Gastrocnemius medialis (tissue), 4 donors: Measurements from ENCODE around the gene AGXT2. TPM values are rescaled to one million over a fixed set of nuclear protein-coding genes. Genes with fewer than 3 reads are reported as not detected.

Experiments used
- ATAC-seq, 2 donors: fragments of 150-250 bp; one replicate each; pipeline ENCODE4 v1.9.1; 2016
- DNase-seq, 2 donors: peaks; one replicate each; pipeline ENCODE4 v3.0.0-alpha.2; 2019
- H3K27ac ChIP-seq, 4 donors: fragments of 200-600 bp; sonication (generic); 1 replicate in 1 of 4; 2 replicates in 3 of 4; pipeline ENCODE4 v1.5.1; 2016 to 2018; ENCODE audit warnings: mild to moderate bottlenecking in 2 of 4, moderate library complexity in 1 of 4
- H3K27me3 ChIP-seq, 3 donors: fragments of 200-600 bp; sonication (generic) in 2 of 3; 1 replicate in 1 of 3; 2 replicates in 2 of 3; pipeline versions ENCODE4 v1.5.1 to v1.6.0; 2016 to 2019; ENCODE audit warnings: mild to moderate bottlenecking in 1 of 3, moderate library complexity in 1 of 3
- H3K36me3 ChIP-seq, 2 donors: fragments of 200-600 bp; sonication (generic) in 1 of 2; one replicate each; pipeline ENCODE4 v1.5.1; 2017 to 2018
- H3K4me1 ChIP-seq, 2 donors: fragments of 200-600 bp; sonication (generic) in 1 of 2; one replicate each; pipeline ENCODE4 v1.5.1; 2016 to 2017; ENCODE audit warnings: mild to moderate bottlenecking in 2 of 2
- H3K4me3 ChIP-seq, 4 donors: fragments of 200-600 bp; sonication (generic) in 3 of 4; 1 replicate in 1 of 4; 2 replicates in 3 of 4; pipeline ENCODE4 v1.5.1; 2016 to 2019; ENCODE audit warnings: mild to moderate bottlenecking in 2 of 4
- H3K9me3 ChIP-seq, 3 donors: fragments of 200-600 bp; sonication (generic) in 2 of 3; 1 replicate in 1 of 3; 2 replicates in 2 of 3; pipeline ENCODE4 v1.5.1; 2016 to 2019
- CTCF ChIP-seq, 5 experiments: fragments of 450-650 bp in 3 of 5; fragments of 200-600 bp in 2 of 5; sonication (generic) in 2 of 5; IDR thresholded peaks in 4 of 5; conservative IDR thresholded peaks in 1 of 5; 1 replicate in 4 of 5; 2 replicates in 1 of 5; pipeline ENCODE4 v1.5.1; 2016 to 2019; ENCODE audit warnings: antibody characterized with exemption in 5 of 5, mild to moderate bottlenecking in 3 of 5, moderate library complexity in 3 of 5
- POLR2A ChIP-seq, 2 donors: fragments of 450-650 bp; IDR thresholded peaks; one replicate each; pipeline ENCODE4 v1.6.1; 2017; ENCODE audit warnings: antibody characterized with exemption in 2 of 2, mild to moderate bottlenecking in 2 of 2, moderate library complexity in 2 of 2
- in situ Hi-C, 4 donors: fragments of 200-750 bp; cut with MboI; loops; one replicate each; pipeline versions ENCODE4 v1.15.0 to v1.8.0; 2017; ENCODE audit warnings: low sequenced_read_pairs in 4 of 4
- intact Hi-C: fragments of 100-400 bp; cut with DNase I; formaldehyde crosslinking; loops from one replicate; pipeline ENCODE4 v1.15.1; 2023; ENCODE audit warnings: low total_unique reads
- total RNA-seq, 4 donors: library from RNA; depleted of rRNA; stranded (reverse); fragments of >200 nt; gene quantifications; one replicate each; pipeline versions ENCODE4 v1.1.0 to v1.2.3, GENCODE V29; 2016

AGXT2 gene
- total RNA-seq, 4 donors from 2014 or later = 0.20 TPM; not detected in 2

- Histone ChIP-seq H3K27ac (no peak overlapping the region), H3K27me3 (no peaks in the 10 kb centered on the region), H3K4me1 (no peaks in the 10 kb centered on the region), H3K4me3 (no peak overlapping the region), H3K36me3 (no peaks in the 10 kb centered on the region), H3K9me3 (no peaks in the 10 kb centered on the region)
- in situ Hi-C loops (no loop called here), intact Hi-C loops (no loop called here)
- DNase-seq = no peak
- peak; percentile 27 to 42 for ATAC-seq
- TF ChIP-seq CTCF (IDR thresholded peaks at IDR 0.05 in 4 of 5, conservative IDR thresholded peaks at IDR 0.05 in 1 of 5) = peak in 4 of 5 experiments; percentile 23 to 72 (median 65)
- TF ChIP-seq POLR2A (IDR thresholded peaks at IDR 0.05) = no peak
Observed at GRCh38 chr5:35003018-35003957, 44.5 kb downstream of the AGXT2 start.

- Histone ChIP-seq H3K9me3 (no peaks in the 10 kb centered on the region), H3K27ac (no peak overlapping the region), H3K4me1 (no peaks in the 10 kb centered on the region), H3K27me3 (no peaks in the 10 kb centered on the region), H3K4me3 (no peak overlapping the region), H3K36me3 (no peaks in the 10 kb centered on the region)
- DNase-seq (no peak), ATAC-seq (no peak)
- TF ChIP-seq CTCF (IDR thresholded peaks at IDR 0.05 in 4 of 5, conservative IDR thresholded peaks at IDR 0.05 in 1 of 5) (no peak), POLR2A (IDR thresholded peaks at IDR 0.05) (no peak)
- intact Hi-C loops = no loop called here
- in situ Hi-C loops = no loop called here
Observed at GRCh38 chr5:35002459-35002858, 45.3 kb downstream of the AGXT2 start.

- DNase-seq (no peak), ATAC-seq (no peak)
- H3K4me3 ChIP-seq = no peak overlapping the region
- H3K4me1 ChIP-seq = no peaks in the 10 kb centered on the region
- no peak overlapping the region for H3K27ac ChIP-seq
- no peaks in the 10 kb centered on the region for H3K36me3 ChIP-seq
- no peaks in the 10 kb centered on the region for H3K27me3 ChIP-seq
- intact Hi-C loops = no loop called here
- in situ Hi-C loops = no loop called here
- H3K9me3 ChIP-seq = no peaks in the 10 kb centered on the region
- TF ChIP-seq POLR2A (IDR thresholded peaks at IDR 0.05) (no peak), CTCF (IDR thresholded peaks at IDR 0.05 in 4 of 5, conservative IDR thresholded peaks at IDR 0.05 in 1 of 5) (no peak)
Observed at GRCh38 chr5:35001842-35002241, 45.9 kb downstream of the AGXT2 start.

GRCh38 chr5:34998058-34998789 is 49.5 kb downstream of the AGXT2 start:
- no peaks in the 10 kb centered on the region for H3K9me3 ChIP-seq
- DNase-seq (no peak), ATAC-seq (no peak)
- no peak overlapping the region for H3K4me3 ChIP-seq
- H3K4me1 ChIP-seq = no peaks in the 10 kb centered on the region
- no peaks in the 10 kb centered on the region for H3K27me3 ChIP-seq
- TF ChIP-seq POLR2A (IDR thresholded peaks at IDR 0.05) = no peak
- TF ChIP-seq CTCF (IDR thresholded peaks at IDR 0.05 in 4 of 5, conservative IDR thresholded peaks at IDR 0.05 in 1 of 5) = no peak
- H3K27ac ChIP-seq = no peak overlapping the region
- intact Hi-C loops (no loop called here), in situ Hi-C loops (no loop called here)
- H3K36me3 ChIP-seq = no peaks in the 10 kb centered on the region
